ENCODE data around the gene MGRN1. TPM values are rescaled to one million over a fixed set of nuclear protein-coding genes. Genes with fewer than 3 reads are reported as not detected.

MGRN1 gene
- total and polyA plus RNA-seq, 2 donors (not counting 1 experiment from before 2014, with no cell fraction given) = 22.7 to 89.2 TPM

DNA sequence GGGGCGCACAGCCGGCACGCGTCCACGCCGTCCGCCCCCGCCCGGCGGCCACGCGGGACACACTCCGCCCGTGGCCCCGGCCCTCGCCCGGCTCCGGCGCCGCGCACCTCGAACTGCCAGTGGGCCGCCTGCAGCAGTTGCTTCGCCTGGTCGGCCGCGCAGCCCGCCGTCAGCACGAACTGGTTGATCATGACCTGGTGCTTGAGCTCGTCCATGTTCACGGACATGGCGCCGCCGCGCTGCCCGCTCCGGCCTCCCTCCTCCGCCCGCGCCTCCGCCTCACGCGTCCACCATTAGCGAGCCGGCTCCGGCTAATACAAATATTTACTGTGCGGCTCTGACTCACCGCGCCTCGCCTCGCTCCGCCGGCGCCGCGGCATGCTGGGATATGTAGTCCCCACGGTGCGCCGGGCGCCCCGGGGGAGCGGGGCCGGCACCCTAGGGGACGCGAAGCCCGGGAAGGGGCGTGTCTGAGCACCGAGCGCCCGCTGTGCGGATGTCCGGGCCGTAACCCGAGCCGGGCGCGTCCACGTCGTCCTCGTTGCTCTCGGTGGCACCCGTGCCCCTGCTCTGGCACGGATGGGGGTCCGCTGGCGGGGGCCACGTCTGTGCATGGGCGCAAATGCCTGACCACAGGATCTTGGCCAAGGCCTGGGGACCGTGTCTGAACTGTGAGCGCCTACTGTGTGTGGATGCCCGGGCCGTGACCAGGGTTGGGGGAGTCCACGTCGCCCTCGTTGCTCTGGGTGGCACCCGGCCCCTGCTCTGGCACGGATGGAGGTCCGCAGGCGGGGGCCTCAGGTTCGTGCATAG is 9.8 kb upstream of the MGRN1 start, which contains the start of gene UBALD1:
Gene UBALD1, minus strand, starts transcription at position 318 of the 813 bp plus-strand sequence. Its CDS starts 91 bp downstream, at position 227.
- Mint-ChIP-seq H3K4me1 (peaks cover 29% of the 10 kb centered on the region), H3K27me3 (no peaks in the 10 kb centered on the region), H3K4me3 (peak within 1 kb of the TSS; percentile 92), H3K27ac (peak within 1 kb of the TSS; percentile 94), H3K9me3 (ENCODE audit: insufficient read depth) (no peaks in the 10 kb centered on the region)
- peak; percentile 90 for DNase-seq
- peaks cover 42% of the 10 kb centered on the region for H4K20me1 ChIP-seq (ENCODE audit: control insufficient read depth, insufficient read depth, low read length, poor library complexity, severe bottlenecking)
- peak within 1 kb of the TSS; percentile 78 for H3K9ac ChIP-seq (ENCODE audit: low read length)
- no peak for TF ChIP-seq EZH2 (IDR thresholded peaks at IDR 0.05; ENCODE audit: borderline replicate concordance, insufficient read depth, low read depth, low read length, poor library complexity, severe bottlenecking)
- TF ChIP-seq, protein P1, sequence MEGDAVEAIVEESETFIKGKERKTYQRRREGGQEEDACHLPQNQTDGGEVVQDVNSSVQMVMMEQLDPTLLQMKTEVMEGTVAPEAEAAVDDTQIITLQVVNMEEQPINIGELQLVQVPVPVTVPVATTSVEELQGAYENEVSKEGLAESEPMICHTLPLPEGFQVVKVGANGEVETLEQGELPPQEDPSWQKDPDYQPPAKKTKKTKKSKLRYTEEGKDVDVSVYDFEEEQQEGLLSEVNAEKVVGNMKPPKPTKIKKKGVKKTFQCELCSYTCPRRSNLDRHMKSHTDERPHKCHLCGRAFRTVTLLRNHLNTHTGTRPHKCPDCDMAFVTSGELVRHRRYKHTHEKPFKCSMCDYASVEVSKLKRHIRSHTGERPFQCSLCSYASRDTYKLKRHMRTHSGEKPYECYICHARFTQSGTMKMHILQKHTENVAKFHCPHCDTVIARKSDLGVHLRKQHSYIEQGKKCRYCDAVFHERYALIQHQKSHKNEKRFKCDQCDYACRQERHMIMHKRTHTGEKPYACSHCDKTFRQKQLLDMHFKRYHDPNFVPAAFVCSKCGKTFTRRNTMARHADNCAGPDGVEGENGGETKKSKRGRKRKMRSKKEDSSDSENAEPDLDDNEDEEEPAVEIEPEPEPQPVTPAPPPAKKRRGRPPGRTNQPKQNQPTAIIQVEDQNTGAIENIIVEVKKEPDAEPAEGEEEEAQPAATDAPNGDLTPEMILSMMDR (IDR thresholded peaks at IDR 0.05) = no peak
- H3K9me3 ChIP-seq (ENCODE audit: control extremely low read depth in 1 of 3, control insufficient read depth in 2 of 3, insufficient read depth in 1 of 3, low read length in 2 of 3) = peaks cover 0 to 9% (median 0%) of the 10 kb centered on the region in 3 donors
- peak within 1 kb of the TSS; percentile 83 for H2AFZ ChIP-seq (ENCODE audit: insufficient read depth, low read depth, low read length, poor library complexity, severe bottlenecking)
- ATAC-seq (ENCODE audit: low read depth) = peak; percentile 59
- peak within 1 kb of the TSS; percentile 85 to 86 for H3K27ac ChIP-seq (ENCODE audit: low read length in 2 of 2)
- H3K4me2 ChIP-seq (replicated peaks; ENCODE audit: low read depth, low read length, poor library complexity, severe bottlenecking) = peak within 1 kb of the TSS; percentile 99
- peaks cover 28 to 39% of the 10 kb centered on the region in 2 donors for H3K4me1 ChIP-seq (ENCODE audit: control insufficient read depth in 2 of 2, insufficient read depth in 2 of 2, low read length in 2 of 2)
- no peaks in the 10 kb centered on the region for H3K36me3 ChIP-seq (replicated peaks in 1 of 2; ENCODE audit: control extremely low read depth in 1 of 2, control insufficient read depth in 1 of 2, extremely low read depth in 1 of 2, insufficient read depth in 2 of 2, low read length in 1 of 2)
- intact Hi-C loops (cut with micrococcal nuclease) = loop anchor here (1.0 to 10.0 kb wide), 5 partner anchors 76 to 1350 kb away; partner anchors contain the start of genes ADCY9, CDIP1, EEF2KMT and TRAP1
- ChIA-PET POLR2A (interaction anchor here (0.6 to 3.3 kb wide), 3 partner anchors 10 to 342 kb away, joined by 3 to 33 read pairs (median 6); partner anchors contain the start of genes MGRN1 and TFAP4), CTCF (interaction anchor here (0.6 to 5.4 kb wide), 3 partner anchors 11 to 120 kb away, joined by 4 to 50 read pairs (median 13); partner anchors contain the start of genes ANKS3, DNAAF8 and MGRN1)
- H3K79me2 ChIP-seq (ENCODE audit: control insufficient read depth, insufficient read depth, low read length) = peaks cover 37% of the 10 kb centered on the region
- no peaks in the 10 kb centered on the region for H3K27me3 ChIP-seq (replicated peaks in 1 of 4; ENCODE audit: control extremely low read depth in 1 of 4, control insufficient read depth in 3 of 4, insufficient read depth in 4 of 4, low read length in 3 of 4)
- peak within 1 kb of the TSS; percentile 8 to 81 (median 72) for H3K4me3 ChIP-seq (ENCODE audit: control extremely low read depth in 1 of 5, extremely low read depth in 1 of 5, insufficient read depth in 1 of 5, low read depth in 2 of 5, low read length in 4 of 5)
- 9% methylated on average over 100 of the region's 100 CpGs for WGBS (ENCODE audit: insufficient coverage)

Measured in B cell (primary cell).